Airway epithelial cell (primary cell): ENCODE measurements around the gene FGFBP3. TPM values are rescaled to one million over a fixed set of nuclear protein-coding genes. Genes with fewer than 3 reads are reported as not detected.

ENCODE experiments used
- total RNA-seq: library from RNA; depleted of rRNA; stranded (reverse); fragments of >200 nt; gene quantifications from 2 replicates; pipeline ENCODE4 v1.2.3, GENCODE V29; 2015

FGFBP3 gene
- 0.42 and 0.49 TPM in 2 replicates for total RNA-seq

GRCh38 chr10:91909117-91909677 lies at the start of gene FGFBP3:
TSS of gene FGFBP3 (minus strand) at chr10:91909486. CDS start at chr10:91908969, 517 bp downstream.

GRCh38 chr10:91923371-91924211 lies 14.3 kb upstream of the FGFBP3 start, which contains the start of gene BTAF1:
TSS of gene BTAF1 (plus strand) at chr10:91923770. CDS start at chr10:91924077, 307 bp downstream.

Other genes starting within 250 kb of the FGFBP3 start
- gene TNKS2, start 111.1 kb downstream of the FGFBP3 start, total RNA-seq, result 22.8 and 28.9 TPM in 2 replicates
- 13.1 and 18.3 TPM in 2 replicates for gene BTAF1, start 14.3 kb upstream of the FGFBP3 start, total RNA-seq